SU-DHL-6 (cell line): ENCODE data around the gene SPRR2A.

ENCODE experiments used
- H2AFZ ChIP-seq: fragments of 200-600 bp; sonication (generic); 2 replicates; pipeline ENCODE4 v1.6.1; 2014; ENCODE audit warnings: low read depth, mild to moderate bottlenecking, moderate library complexity, mixed read lengths, antibody characterized with exemption, low read length; ENCODE audit not compliant: severe bottlenecking
- H3F3A ChIP-seq: fragments of 200-600 bp; shearing (Covaris generic); 2 replicates; pipeline ENCODE4 v1.6.0; 2016; ENCODE audit warnings: antibody characterized with exemption, mild to moderate bottlenecking; ENCODE audit not compliant: insufficient read depth
- H3K27ac ChIP-seq: fragments of 200-600 bp; sonication (generic); 2 replicates; pipeline ENCODE4 v1.5.1; 2016; ENCODE audit warnings: low read depth, mild to moderate bottlenecking, low read length, moderate library complexity, mixed read lengths
- H3K27me3 ChIP-seq: fragments of 200-600 bp; sonication (generic), shearing (Covaris generic); 2 replicates; pipeline ENCODE4 v1.6.0; 2014; ENCODE audit warnings: mild to moderate bottlenecking, low read length
- H3K36me3 ChIP-seq: fragments of 200-600 bp; sonication (generic); 2 replicates; pipeline ENCODE4 v1.6.1; 2014; ENCODE audit warnings: mild to moderate bottlenecking, low read length, mixed read lengths
- H3K4me2 ChIP-seq: fragments of 300-600, 200-600 bp; shearing (Covaris generic), sonication (generic); 2 replicates; pipeline ENCODE4 v1.6.0; 2014; ENCODE audit warnings: low read length, low read depth, mild to moderate bottlenecking; ENCODE audit not compliant: poor library complexity, severe bottlenecking
- H3K4me3 ChIP-seq: fragments of 200-600 bp; sonication (generic); 2 replicates; pipeline ENCODE4 v1.5.1; 2014; ENCODE audit warnings: antibody characterized with exemption, low read length, mild to moderate bottlenecking, mixed read lengths; ENCODE audit not compliant: insufficient read depth, poor library complexity, severe bottlenecking
- H3K79me2 ChIP-seq: fragments of 200-600 bp; sonication (generic); 2 replicates; pipeline ENCODE4 v1.6.1; 2014; ENCODE audit warnings: mild to moderate bottlenecking, low read length, moderate library complexity; ENCODE audit not compliant: insufficient read depth
- H3K9ac ChIP-seq: fragments of 200-600 bp; sonication (generic); 2 replicates; pipeline ENCODE4 v1.7.0; 2014; ENCODE audit warnings: mild to moderate bottlenecking, low read length
- H3K9me2 ChIP-seq: fragments of 200-600 bp; sonication (generic); replicated peaks from 2 replicates; pipeline ENCODE4 v1.6.1; 2014; ENCODE audit warnings: low read length; ENCODE audit not compliant: insufficient read depth
- H3K9me3 ChIP-seq: fragments of 200-600 bp; sonication (generic); 2 replicates; pipeline ENCODE4 v1.6.1; 2014; ENCODE audit warnings: low read length, mixed read lengths; ENCODE audit not compliant: insufficient read depth
- H4K20me1 ChIP-seq: fragments of 200-600 bp; sonication (generic); 2 replicates; pipeline ENCODE4 v1.6.1; 2014; ENCODE audit warnings: low read depth, mild to moderate bottlenecking, antibody characterized with exemption, low read length, moderate library complexity, mixed read lengths
- EZH2phosphoT487 ChIP-seq: fragments of 200-600 bp; sonication (generic), shearing (Covaris generic); conservative IDR thresholded peaks from 2 replicates; pipeline ENCODE4 v1.6.1; 2018; ENCODE audit warnings: mild to moderate bottlenecking, antibody characterized with exemption, low read length, moderate library complexity, mixed read lengths
- TF ChIP-seq, protein P1 (sequence below): fragments of 200-600 bp; sonication (generic); IDR thresholded peaks from one replicate; pipeline ENCODE4 v1.5.1; 2017; ENCODE audit warnings: antibody characterized with exemption, mild to moderate bottlenecking, low read length, moderate library complexity; ENCODE audit not compliant: insufficient read depth, poor library complexity, severe bottlenecking

Gene SPRR2A

DNA sequence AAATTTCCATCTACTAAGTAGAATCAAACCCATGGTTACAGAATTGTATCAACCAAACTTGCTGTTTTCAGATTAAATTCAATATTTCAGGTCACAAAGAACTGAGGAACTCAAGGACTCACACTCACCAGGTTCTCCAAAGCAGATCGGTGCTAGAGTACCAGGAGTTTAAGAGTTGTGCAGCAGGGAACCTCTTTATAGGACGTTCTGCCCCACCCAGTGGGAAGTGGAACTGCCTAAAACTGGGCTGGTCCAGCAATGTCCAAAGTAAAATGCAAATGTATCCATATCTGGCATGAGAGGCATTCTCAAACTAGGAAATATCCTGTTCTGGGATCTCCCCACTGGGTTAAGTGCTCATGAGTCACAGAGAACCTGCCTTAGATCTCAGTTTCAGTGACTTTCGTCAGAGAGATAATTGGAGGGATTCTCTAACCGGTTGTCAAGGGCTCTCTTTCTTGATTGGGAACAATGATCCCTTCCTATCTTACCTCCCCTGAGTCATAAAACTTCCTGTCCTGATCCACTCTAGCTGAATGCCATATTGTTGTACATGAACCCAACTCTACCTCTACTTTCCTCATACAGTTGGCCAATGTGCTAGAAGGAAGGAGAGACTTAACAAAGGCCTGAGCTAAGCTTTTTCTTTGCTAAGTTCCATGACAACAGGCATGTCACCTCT, 16.2 kb downstream of the SPRR2A start, which contains the start of gene SPRR2D:
TSS of gene SPRR2D (minus strand) at position 171 of the 682 bp plus-strand sequence. CDS start 774 bp downstream, outside the sequence.
- no peaks in the 10 kb centered on the region for H4K20me1 ChIP-seq
- H3K9me3 ChIP-seq, result no peaks in the 10 kb centered on the region
- no peaks in the 10 kb centered on the region for H3K27me3 ChIP-seq
- no peaks in the 10 kb centered on the region for H3K79me2 ChIP-seq
- H3K9me2 ChIP-seq, result no peaks in the 10 kb centered on the region
- no peak within 1 kb of the TSS for H2AFZ ChIP-seq
- no peaks in the 10 kb centered on the region for H3F3A ChIP-seq
- H3K9ac ChIP-seq, result no peak within 1 kb of the TSS
- H3K27ac ChIP-seq, result no peak within 1 kb of the TSS
- TF ChIP-seq, protein P1, sequence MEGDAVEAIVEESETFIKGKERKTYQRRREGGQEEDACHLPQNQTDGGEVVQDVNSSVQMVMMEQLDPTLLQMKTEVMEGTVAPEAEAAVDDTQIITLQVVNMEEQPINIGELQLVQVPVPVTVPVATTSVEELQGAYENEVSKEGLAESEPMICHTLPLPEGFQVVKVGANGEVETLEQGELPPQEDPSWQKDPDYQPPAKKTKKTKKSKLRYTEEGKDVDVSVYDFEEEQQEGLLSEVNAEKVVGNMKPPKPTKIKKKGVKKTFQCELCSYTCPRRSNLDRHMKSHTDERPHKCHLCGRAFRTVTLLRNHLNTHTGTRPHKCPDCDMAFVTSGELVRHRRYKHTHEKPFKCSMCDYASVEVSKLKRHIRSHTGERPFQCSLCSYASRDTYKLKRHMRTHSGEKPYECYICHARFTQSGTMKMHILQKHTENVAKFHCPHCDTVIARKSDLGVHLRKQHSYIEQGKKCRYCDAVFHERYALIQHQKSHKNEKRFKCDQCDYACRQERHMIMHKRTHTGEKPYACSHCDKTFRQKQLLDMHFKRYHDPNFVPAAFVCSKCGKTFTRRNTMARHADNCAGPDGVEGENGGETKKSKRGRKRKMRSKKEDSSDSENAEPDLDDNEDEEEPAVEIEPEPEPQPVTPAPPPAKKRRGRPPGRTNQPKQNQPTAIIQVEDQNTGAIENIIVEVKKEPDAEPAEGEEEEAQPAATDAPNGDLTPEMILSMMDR, result no peak
- TF ChIP-seq EZH2phosphoT487, result no peak
- H3K4me2 ChIP-seq, result no peak within 1 kb of the TSS
- no peak within 1 kb of the TSS for H3K4me3 ChIP-seq
- no peaks in the 10 kb centered on the region for H3K36me3 ChIP-seq

DNA sequence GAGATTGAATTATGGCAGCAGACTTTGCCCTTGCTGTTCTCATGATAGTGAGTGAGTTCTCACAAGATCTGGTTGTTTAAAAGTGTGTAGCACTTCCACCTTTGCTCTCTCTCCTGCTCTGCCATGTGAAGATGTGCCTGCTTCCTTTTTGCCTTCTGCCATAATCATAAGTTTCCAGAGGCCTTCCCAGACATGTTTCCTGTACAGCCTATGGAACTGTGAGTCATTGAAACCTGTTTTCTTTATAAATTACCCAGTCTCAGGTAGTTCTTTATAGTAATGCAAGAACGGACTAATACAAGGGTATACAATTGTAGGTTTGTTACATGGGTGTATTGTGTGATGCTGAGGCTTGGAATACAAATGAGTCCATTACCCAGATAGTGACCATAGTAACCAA, 22.1 kb downstream of the SPRR2A start:
- H3K9ac ChIP-seq, result no peak overlapping the region
- H3K36me3 ChIP-seq, result no peaks in the 10 kb centered on the region
- no peaks in the 10 kb centered on the region for H4K20me1 ChIP-seq
- no peak overlapping the region for H3K4me3 ChIP-seq
- no peaks in the 10 kb centered on the region for H3K9me2 ChIP-seq
- H3K27ac ChIP-seq, result no peak overlapping the region
- H3F3A ChIP-seq, result no peaks in the 10 kb centered on the region
- H2AFZ ChIP-seq, result no peak overlapping the region
- H3K9me3 ChIP-seq, result no peaks in the 10 kb centered on the region
- no peaks in the 10 kb centered on the region for H3K27me3 ChIP-seq
- TF ChIP-seq EZH2phosphoT487, result no peak
- TF ChIP-seq, protein P1, result no peak
- H3K79me2 ChIP-seq, result no peaks in the 10 kb centered on the region
- H3K4me2 ChIP-seq, result no peak overlapping the region

DNA sequence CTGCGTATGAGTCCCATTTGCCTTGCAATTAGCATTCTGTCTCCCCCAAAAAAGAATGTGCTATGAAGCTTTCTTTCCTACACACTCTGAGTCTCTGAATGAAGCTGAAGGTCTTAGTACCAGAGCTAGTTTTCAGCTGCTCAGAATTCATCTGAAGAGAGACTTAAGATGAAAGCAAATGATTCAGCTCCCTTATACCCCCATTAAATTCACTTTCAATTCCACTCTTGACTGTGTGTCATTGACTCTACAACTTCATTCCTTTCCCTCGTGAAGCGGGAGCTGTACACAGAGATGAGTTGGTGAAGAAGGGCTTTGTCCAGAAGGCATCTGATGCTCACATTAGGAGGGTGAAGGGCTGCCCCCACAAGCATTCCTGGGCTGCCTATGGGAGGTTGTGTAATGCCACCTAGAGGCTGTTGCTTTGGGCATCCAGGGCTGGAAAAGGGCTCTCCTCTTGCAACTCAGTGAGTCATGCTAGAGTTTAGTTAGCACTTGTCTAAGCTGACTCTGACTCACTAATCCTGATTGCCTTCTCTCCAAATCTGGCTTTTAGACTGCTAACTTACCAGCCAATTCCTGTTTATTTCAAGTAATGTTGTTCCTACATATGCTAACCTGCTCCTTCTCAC, 24.5 kb downstream of the SPRR2A start:
- Histone ChIP-seq H3K27ac (no peak overlapping the region), H3K4me2 (no peak overlapping the region)

More for the DNA sequence above, 24.5 kb downstream of the SPRR2A start:
- Histone ChIP-seq H3F3A (no peaks in the 10 kb centered on the region), H3K9ac (no peak overlapping the region), H2AFZ (no peak overlapping the region), H3K9me3 (no peaks in the 10 kb centered on the region), H3K4me3 (no peak overlapping the region), H3K27me3 (no peaks in the 10 kb centered on the region), H4K20me1 (no peaks in the 10 kb centered on the region), H3K79me2 (no peaks in the 10 kb centered on the region), H3K36me3 (no peaks in the 10 kb centered on the region), H3K9me2 (no peaks in the 10 kb centered on the region)
- TF ChIP-seq EZH2phosphoT487, result no peak
- TF ChIP-seq, protein P1, result no peak
